C4-2B (cell line): ENCODE measurements around the gene ZNF213.

Experiments used
- ZFX ChIP-seq: fragments of 450-650 bp; IDR thresholded peaks from 2 replicates; pipeline ENCODE4 v1.6.1; 2017
- TF ChIP-seq, protein P1 (sequence below): fragments of 450-650 bp; conservative IDR thresholded peaks from 2 replicates; pipeline ENCODE4 v1.5.1; 2017; ENCODE audit warnings: mild to moderate bottlenecking

DNA sequence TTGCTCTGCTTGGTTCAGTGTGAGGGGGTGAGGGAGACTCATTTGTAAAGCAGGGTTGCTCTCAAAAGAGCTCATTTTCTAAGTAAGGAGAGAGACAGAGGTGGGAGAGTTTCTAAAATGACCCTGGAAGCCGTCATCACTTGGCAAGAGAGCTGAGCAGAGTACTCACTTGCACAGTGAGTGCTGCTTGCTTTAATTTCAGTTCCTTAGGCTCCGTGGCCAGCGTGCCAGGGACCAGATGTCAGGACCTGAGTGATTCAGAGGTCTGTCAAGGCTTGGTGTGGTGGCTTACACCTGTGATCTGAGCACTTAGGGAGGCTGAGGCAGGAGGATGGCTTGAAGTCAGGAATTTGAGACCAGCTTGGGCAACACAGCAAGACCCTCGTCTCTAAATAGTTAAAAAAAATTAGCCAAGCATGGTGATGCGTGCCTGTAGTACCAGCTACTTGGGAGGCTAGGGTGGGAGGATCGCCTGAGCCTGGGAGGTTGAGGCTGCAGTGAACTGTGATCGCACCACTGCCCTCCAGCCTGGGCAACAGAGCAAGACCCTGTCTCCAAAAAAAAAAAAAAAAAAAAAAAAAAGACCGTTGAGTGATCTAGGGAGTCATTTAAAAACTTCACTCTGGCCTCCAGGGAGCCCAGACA is 11.8 kb upstream of the ZNF213 start:
- TF ChIP-seq, protein P1, sequence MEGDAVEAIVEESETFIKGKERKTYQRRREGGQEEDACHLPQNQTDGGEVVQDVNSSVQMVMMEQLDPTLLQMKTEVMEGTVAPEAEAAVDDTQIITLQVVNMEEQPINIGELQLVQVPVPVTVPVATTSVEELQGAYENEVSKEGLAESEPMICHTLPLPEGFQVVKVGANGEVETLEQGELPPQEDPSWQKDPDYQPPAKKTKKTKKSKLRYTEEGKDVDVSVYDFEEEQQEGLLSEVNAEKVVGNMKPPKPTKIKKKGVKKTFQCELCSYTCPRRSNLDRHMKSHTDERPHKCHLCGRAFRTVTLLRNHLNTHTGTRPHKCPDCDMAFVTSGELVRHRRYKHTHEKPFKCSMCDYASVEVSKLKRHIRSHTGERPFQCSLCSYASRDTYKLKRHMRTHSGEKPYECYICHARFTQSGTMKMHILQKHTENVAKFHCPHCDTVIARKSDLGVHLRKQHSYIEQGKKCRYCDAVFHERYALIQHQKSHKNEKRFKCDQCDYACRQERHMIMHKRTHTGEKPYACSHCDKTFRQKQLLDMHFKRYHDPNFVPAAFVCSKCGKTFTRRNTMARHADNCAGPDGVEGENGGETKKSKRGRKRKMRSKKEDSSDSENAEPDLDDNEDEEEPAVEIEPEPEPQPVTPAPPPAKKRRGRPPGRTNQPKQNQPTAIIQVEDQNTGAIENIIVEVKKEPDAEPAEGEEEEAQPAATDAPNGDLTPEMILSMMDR = no peak
- TF ChIP-seq ZFX = no peak
